Measurements from ENCODE around the gene HUNK. TPM values are rescaled to one million over a fixed set of nuclear protein-coding genes. Genes with fewer than 3 reads are reported as not detected.

HUNK gene
- total RNA-seq, 4 donors from 2014 or later: 0.22 to 1.2 (median 0.36) TPM

GRCh38 chr21:31972622-31973021, 99.8 kb downstream of the HUNK start:
- DNase-seq: no peak
- H3K27ac ChIP-seq: no peak overlapping the region
- H3K4me1 ChIP-seq: peaks cover 0 to 10% of the 10 kb centered on the region in 2 donors
- no peaks in the 10 kb centered on the region for H3K9me3 ChIP-seq
- H3K36me3 ChIP-seq: no peaks in the 10 kb centered on the region
- intact Hi-C loops (cut with DNase I): no loop called here
- 89 to 90% methylated on average over 7 of the region's 7 CpGs for WGBS, 2 donors
- no peak overlapping the region for H3K4me3 ChIP-seq (replicated peaks in 1 of 3)
- H3K27me3 ChIP-seq: no peaks in the 10 kb centered on the region
- TF ChIP-seq POLR2A (IDR thresholded peaks at IDR 0.05): no peak
- TF ChIP-seq, protein P1, sequence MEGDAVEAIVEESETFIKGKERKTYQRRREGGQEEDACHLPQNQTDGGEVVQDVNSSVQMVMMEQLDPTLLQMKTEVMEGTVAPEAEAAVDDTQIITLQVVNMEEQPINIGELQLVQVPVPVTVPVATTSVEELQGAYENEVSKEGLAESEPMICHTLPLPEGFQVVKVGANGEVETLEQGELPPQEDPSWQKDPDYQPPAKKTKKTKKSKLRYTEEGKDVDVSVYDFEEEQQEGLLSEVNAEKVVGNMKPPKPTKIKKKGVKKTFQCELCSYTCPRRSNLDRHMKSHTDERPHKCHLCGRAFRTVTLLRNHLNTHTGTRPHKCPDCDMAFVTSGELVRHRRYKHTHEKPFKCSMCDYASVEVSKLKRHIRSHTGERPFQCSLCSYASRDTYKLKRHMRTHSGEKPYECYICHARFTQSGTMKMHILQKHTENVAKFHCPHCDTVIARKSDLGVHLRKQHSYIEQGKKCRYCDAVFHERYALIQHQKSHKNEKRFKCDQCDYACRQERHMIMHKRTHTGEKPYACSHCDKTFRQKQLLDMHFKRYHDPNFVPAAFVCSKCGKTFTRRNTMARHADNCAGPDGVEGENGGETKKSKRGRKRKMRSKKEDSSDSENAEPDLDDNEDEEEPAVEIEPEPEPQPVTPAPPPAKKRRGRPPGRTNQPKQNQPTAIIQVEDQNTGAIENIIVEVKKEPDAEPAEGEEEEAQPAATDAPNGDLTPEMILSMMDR (IDR thresholded peaks at IDR 0.05): no peak

GRCh38 chr21:31973402-31973944, 100.7 kb downstream of the HUNK start:
- TF ChIP-seq, protein P1 (IDR thresholded peaks at IDR 0.05): no peak
- no peak for TF ChIP-seq POLR2A (IDR thresholded peaks at IDR 0.05)
- intact Hi-C loops (cut with DNase I): no loop called here

GRCh38 chr21:31974454-31974985, 101.7 kb downstream of the HUNK start:
- Histone ChIP-seq H3K4me3 (replicated peaks in 1 of 3) (no peak overlapping the region), H3K9me3 (no peaks in the 10 kb centered on the region), H3K4me1 (peaks cover 0 to 3% of the 10 kb centered on the region in 2 donors), H3K36me3 (no peaks in the 10 kb centered on the region), H3K27me3 (no peaks in the 10 kb centered on the region), H3K27ac (no peak overlapping the region)
- 79 to 83% methylated on average over 16 of the region's 16 CpGs for WGBS, 2 donors
- TF ChIP-seq, protein P1 (IDR thresholded peaks at IDR 0.05): no peak
- TF ChIP-seq POLR2A (IDR thresholded peaks at IDR 0.05): no peak
- intact Hi-C loops (cut with DNase I): no loop called here
- no peak for DNase-seq

More at GRCh38 chr21:31973402-31973944, 100.7 kb downstream of the HUNK start:
- 97% methylated on average over 6 of the region's 6 CpGs for WGBS, 2 donors
- DNase-seq: no peak
- no peaks in the 10 kb centered on the region for H3K9me3 ChIP-seq
- no peak overlapping the region for H3K27ac ChIP-seq
- no peak overlapping the region for H3K4me3 ChIP-seq (replicated peaks in 1 of 3)
- H3K27me3 ChIP-seq: no peaks in the 10 kb centered on the region
- H3K36me3 ChIP-seq: no peaks in the 10 kb centered on the region
- peaks cover 0 to 3% of the 10 kb centered on the region in 2 donors for H3K4me1 ChIP-seq

DNA sequence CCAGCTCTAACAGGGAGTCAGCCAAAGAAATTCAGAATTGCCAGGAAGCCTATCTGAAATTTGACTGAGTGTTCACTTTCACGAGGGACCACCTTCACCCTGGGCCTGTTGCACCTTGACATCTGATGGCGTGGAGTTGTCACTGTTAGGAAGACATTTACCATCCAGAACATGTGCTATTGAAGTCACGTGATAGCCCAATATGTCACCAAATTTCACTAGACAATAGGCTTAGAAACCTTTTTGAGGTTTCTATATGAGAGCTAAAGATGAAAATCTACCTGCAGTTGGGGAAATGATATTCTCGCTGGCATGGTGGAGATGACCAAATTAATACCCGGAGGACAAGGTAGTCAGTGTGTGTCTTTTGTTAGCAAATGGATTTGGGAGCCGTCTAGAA, 102.7 kb downstream of the HUNK start:
- Histone ChIP-seq H3K4me1 (peaks cover 0 to 3% of the 10 kb centered on the region in 2 donors), H3K27me3 (no peaks in the 10 kb centered on the region), H3K27ac (no peak overlapping the region), H3K4me3 (replicated peaks in 1 of 3) (no peak overlapping the region), H3K36me3 (no peaks in the 10 kb centered on the region), H3K9me3 (no peaks in the 10 kb centered on the region)
- no peak for DNase-seq
- TF ChIP-seq, protein P1 (IDR thresholded peaks at IDR 0.05): no peak
- TF ChIP-seq POLR2A (IDR thresholded peaks at IDR 0.05): no peak
- intact Hi-C loops (cut with DNase I): no loop called here
- WGBS, 2 donors: 91% methylated on average over 6 of the region's 6 CpGs

DNA sequence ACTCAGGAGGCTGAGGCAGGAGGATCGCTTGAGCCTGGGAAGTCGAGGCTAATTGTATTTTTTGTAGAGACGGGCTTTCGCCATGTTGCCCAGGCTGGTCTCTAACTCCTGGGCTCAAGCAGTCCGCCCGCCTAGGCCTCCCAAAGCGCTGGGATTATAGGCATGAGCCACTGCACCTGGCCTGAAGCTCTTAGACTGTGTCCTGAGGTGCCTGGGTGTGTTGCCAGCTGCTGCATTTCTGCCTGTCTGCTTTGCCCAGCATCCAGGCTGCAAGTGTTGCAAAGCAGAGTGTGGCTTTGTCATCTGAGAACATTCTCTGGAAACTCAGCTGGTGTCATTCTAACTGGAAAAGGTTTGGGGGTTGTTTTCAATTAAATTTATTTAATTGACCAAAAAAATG, 105.0 kb downstream of the HUNK start:
- intact Hi-C loops (cut with DNase I): no loop called here

More for the DNA sequence above, 105.0 kb downstream of the HUNK start:
- WGBS, 2 donors: 95 to 98% methylated on average over 7 of the region's 7 CpGs
- no peak for TF ChIP-seq POLR2A (IDR thresholded peaks at IDR 0.05)
- TF ChIP-seq, protein P1 (IDR thresholded peaks at IDR 0.05): no peak
- Histone ChIP-seq H3K4me3 (replicated peaks in 1 of 3) (no peak overlapping the region), H3K4me1 (no peaks in the 10 kb centered on the region), H3K9me3 (no peaks in the 10 kb centered on the region), H3K27ac (no peak overlapping the region), H3K27me3 (no peaks in the 10 kb centered on the region), H3K36me3 (no peaks in the 10 kb centered on the region)
- DNase-seq: no peak
